HG02623 (cell line): ENCODE measurements around the gene LY6G5B.
"Not testable (repeated sequence)": the region's sequence is repeated elsewhere in the genome, so short reads cannot be mapped to it uniquely, and the experiment has no call there.

ENCODE experiments used
- ATAC-seq: cut with Tn5 transposase; IDR thresholded peaks from one replicate; pipeline ENCODE4 v1.9.1; 2021; ENCODE audit warnings: moderate library complexity; ENCODE audit not compliant: unreplicated experiment

LY6G5B gene

DNA sequence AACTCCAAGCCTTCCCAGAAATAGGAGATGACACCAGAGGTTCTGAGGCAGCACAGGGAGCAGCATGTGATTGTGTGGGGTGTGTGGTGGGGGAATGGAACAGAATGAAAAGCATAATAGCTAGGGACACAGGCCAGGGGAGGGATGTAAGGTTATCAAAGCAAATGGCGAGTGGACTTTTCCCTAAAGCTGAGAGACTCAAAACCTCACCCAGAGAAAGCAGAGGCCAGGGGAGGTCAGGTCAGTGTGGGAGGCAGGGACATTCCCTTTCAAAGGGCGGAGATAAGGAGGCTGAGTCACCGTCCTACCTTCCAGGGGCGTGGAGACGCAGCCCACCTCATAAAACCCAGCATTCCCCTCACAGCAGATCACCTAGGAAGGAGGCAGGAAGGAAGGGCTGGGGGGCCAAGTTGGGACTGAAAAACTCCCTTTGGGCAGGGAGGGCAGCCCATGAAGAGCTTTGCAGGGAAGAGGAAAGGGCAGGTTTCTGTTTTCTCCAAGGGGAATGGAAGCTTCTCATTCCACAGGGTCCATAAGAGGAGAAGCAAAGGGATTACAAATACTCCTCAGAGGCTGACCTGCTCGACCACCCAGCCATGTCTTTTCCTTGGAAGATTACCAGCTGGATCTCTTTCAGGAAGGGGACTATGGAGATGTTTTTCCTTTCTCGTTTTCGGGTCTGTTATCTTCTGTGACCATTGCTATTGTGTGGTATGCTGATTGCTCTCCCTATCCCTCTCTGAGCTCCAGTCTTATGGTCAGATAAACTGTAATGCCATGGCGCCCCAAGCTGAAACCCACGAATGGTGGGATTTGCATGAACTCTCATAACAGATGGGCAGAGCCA lies 20.7 kb downstream of the LY6G5B start:
- ATAC-seq: no peak

DNA sequence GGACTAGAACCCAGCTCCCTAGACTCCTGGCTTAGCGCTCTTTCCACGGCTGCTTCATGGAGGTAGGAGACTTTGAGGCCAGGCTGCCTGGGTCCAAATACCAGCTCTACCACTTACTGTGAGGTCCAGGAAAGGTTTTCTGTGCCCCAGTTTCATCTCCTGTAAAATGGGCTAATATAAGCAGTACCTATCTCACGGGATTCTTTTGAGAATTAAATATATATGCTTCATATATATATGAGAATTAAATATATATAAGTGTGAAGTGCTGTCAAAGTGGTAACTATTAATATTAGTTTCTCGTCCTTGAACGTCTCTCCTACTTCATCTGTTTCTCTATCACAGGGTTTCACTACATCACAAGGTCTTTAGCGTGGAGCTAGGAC lies 21.3 kb downstream of the LY6G5B start:
- no peak for ATAC-seq

DNA sequence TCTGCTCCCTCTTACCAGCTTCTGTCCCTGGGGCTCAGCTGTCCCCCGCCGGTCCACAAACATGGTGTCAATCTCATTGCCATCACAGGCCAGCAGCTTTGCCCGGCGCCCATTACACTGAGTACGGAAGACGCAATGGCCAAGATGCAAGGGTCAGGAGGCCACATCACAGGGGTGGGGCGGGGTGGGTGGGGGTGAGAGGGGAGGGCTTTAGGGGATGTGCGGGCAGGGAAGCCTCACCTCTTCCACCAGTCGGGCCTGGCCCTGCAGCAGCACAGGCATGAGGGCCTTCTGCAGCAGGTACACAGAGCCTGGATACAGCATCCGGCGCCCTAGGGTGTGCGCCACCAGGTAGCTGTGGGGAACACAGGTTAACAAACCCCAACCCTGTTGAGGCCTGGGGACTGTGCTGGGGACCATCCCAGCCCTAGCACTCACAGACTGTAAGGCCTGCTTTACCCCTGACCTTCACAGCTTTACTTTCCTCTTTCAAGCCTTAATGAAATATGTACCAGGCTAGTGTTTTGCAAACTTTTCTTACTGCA lies 21.9 kb downstream of the LY6G5B start:
- ATAC-seq: no peak

DNA sequence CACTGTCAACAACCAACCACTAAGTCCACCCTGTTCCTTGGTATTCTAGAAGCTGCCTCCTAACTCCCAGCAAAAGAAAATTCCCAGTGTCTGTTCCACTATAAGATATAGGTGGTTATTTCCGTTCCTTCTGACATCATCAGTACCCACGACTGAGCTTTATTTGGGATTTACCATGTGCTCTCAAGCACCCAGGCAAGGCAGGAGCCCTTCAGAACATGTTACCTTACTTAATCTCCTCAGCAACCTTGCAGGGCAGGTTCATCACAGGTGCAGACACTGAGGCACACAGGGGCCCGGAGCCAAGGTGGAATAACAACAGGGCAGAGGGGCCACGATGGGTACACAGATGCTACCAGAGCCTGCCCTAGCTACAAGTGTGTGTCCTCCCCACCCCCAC lies 22.6 kb downstream of the LY6G5B start:
- ATAC-seq: no peak

DNA sequence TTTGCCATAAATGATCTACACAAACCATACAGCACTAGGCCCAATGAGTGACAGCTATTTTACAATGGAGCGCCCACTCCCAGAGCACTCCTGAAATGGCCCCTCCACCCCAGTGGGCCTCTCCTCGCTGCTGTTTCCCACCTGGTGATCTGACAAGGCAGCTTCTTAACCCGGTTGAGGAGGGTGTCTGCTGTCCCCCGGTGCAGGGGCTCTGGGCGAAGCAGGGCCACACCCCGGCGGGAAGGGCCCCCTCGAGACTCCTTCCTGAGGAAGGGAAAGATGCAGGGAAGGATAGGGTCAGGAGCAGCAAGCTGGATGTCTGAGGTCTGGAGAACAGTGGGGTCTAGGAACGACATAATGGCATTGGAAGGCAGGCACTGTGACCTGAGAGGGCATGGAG lies 23.1 kb downstream of the LY6G5B start:
- ATAC-seq: no peak

DNA sequence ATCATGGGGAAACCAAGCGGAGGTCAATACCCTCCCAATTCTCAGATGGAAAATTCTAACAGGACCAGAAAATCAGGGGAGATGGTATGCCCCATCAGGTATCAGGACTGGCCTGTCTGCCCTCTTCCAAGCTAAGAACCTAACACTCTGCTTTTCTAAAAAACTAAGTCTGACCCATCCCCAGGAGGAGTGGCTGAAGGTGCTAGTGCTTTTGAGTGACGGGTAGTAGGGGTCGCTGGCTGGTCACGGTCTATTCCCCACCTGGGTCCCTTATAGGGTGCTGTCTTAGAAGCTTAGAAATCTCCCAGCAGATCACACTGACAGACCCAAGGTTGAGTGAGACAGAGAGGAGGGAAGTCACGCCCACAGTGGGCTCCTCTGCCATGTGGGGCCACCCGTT lies 23.8 kb downstream of the LY6G5B start:
- no peak for ATAC-seq

DNA sequence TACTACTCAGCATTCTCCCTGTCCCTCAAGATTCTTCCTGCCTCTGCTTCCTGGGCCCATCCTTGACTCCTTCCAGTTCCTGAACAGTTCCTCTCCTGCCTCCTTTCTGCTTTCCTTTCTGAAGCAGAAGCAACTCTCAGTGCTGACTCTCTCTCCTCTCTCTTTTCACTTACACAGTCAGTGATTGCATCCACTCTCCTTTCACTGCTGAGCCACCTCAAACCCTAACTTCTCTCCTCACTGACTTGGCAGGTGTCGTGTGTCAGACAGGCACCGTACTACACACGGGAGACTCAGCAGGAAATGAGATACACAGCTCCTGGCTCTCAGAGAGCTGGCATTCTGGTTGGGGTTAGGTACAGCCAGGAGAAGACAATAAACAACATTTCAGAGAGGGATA lies 27.8 kb downstream of the LY6G5B start:
- no peak for ATAC-seq

DNA sequence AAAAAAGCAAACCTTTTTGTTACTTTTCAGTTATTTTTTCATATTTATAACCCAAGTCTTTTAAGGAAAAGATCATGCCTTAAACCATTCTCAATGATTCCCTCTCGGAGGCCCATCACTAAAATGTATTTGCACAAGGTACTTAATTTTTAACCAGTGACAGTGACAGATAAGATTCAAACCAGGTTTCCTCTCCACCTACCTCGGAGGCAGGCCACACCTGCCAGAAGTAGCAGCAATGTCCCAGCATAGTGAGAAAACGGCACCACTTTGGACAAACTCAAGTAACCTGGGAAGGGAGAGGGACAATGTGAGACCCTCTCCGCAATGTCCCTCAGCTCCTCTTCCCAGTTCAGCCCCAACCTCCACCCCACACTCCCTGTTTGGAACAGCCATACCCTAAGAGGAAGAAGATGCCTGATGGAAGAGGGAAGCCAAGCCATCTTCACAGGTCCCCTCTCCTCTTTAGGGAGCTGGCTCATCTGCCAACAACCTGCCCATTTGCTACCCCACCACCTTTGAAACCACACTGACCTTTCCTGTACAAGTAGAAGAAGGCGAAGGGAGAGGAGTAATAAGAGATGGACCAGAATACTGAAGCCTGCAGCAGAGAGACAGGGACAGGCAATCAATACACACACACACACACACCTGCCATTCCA lies 31.1 kb downstream of the LY6G5B start:
- ATAC-seq: no peak

DNA sequence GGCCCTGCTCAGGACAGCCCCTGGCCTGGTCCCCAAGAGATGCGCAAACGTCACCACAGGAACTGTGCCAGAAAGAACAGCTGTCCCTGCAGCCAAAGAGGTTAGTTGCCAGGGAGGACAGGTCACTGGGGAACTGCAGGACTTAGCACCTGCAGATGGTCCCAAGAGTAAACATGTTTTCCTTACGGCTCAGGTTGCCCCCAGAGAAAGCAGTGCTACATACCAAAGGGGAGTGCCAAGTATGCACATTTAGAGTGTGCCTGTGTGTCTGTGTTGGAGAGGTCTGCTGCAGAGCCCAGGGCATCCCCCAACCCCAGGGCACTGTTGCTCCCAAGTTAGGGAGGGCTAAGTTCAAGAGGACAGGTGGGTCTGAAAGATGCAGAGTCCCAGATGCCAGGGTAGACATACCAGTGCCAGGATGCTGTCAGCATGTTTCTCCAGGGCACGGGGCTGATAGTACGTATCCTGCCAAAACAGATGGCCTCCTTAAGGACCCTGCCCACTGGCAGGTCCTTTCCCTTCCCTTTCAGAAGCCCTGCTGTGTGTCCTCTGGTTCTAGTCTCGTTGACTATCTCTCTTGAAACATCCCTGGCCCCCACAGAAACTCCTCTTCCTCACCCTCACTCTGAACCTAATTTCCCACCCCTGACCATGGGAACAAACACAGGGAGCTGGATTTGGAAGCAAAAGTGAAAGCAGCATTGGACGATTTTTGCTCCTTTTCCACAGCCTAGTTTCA lies 32.1 kb downstream of the LY6G5B start:
- ATAC-seq: no peak

DNA sequence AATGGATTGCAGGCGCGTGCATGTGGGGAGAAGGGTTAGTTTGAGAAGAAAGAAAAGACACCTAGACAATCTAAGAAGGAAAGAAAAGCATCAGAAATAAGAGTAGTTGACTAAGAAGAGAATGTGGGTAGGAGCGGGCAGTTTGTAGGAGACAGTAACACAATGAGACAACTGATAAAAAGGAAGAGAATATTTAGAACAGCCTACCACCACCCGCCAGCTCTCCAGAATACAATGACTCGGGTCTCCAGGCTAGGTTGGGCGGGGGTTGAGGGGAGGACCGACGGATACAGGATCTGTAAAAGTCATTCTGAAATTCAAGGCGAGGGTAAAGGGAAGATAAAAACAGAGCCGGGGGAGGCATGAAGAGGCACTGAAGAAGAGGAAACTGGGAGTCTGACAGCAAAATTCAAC lies 32.6 kb downstream of the LY6G5B start:
- ATAC-seq: no peak

DNA sequence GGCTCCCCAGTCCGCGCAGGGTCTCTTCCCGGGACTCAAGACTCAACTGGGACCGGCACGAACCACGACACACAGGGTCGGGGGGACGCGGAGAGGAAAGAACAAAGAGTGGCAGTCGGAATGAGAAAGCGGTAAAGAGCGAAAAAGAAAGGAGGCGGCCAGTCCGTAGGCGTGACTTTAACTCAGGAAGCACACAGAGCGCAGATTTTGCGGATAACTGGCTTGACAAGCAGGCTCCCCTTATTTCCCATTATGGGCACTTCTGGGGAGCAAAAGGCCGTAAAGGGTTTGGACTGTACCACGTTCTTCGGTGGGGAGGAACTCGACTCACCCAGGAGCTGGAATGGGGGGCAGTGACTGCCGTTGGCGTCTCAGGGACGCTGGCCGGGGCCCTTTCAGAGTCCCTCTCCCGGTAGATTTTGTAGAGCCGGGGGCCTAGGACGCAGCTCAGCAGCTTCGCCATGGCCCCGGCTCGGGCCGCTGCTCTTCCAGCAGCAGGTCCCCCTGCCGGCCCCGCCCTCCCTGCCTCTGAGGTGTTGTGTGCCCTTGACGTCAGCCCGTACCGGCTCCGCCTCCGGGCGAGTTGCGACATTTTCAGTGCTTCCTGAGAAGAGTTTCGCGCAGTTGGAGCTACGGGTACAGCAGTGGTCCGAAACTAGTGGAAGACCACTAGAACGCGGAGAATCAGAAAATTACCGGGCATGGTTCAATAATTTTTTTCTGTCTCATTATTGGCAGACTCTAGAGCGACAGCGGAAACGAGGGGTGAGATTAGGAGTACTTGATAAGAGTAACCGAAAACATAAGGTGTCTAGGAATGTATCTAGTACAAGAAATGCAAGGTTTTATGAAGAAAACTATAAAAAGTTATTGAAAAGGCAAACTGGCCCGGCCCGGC lies 33.3 kb downstream of the LY6G5B start, which contains the start of gene ABHD16A:
ABHD16A (minus strand) TSS at position 506 of the 898 bp plus-strand sequence; CDS start at position 463, 43 bp downstream.
- peak; percentile 80 for ATAC-seq

DNA sequence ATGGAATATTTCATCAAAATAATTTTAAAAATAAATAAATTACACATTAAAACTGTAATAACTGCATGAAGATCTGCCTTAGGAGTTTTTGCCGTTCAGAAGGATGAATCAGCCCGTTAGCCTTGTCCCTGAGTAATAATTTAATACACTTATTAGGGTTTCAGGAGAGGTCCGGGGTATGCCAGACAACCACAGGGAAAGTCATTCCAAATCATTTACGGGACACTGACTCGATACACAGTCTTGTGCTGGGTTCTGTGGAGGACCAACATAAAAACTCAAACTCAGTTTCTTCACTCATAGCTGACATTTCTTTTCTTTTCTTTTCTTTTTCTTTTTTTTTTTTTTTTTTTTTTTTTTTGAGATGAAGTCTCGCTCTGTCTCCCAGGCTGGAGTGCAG lies 36.2 kb downstream of the LY6G5B start:
- ATAC-seq: no peak

DNA sequence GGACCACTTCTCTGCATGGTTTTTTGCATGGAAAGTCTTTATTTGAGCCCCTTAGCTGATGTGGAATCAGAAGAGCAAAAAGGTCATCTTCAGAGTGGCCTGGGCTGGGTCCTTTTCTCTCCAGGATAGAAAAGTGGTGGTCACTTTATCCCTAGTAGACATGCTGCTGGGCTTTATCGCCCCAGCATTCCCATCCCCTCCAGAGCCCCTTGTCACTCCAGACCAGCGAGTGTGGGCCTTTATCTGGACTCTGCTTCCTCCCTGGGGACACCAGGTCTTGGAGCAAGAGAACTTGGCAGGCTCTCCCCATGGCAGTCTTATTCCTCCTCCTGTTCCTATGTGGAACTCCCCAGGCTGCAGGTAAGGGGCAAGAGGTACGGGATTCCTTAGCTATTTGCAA lies 36.8 kb downstream of the LY6G5B start, which contains the start of gene LY6G6F:
LY6G6F (plus strand) TSS at position 268 of the 400 bp plus-strand sequence; CDS start at position 309, 41 bp downstream.
- no peak for ATAC-seq

DNA sequence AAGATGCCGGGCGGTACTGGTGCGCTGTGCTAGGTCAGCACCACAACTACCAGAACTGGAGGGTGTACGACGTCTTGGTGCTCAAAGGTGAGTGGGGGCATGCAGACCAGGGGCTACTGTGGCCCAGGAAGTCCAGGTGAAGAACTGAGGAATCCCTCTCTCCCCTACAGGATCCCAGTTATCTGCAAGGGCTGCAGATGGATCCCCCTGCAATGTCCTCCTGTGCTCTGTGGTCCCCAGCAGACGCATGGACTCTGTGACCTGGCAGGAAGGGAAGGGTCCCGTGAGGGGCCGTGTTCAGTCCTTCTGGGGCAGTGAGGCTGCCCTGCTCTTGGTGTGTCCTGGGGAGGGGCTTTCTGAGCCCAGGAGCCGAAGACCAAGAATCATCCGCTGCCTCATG lies 37.9 kb downstream of the LY6G5B start:
- ATAC-seq: no peak

DNA sequence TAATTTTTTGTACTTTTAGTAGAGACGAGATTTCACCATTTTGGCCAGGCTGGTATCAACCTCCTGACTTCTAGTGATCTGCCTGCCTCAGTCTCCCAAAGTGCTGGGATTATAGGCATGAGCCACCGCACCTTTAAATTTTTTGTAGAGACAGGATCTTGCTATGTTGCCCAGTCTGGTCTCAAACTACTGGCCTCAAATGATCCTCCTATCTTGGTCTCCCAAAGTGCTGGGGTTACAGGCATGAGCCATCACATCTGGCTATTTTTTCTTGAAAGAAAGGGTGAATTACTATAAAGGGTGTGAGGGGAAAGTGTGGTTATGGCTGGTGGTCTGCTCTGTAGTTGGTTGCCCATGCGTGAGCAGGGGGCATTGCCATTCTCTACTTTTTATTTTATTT lies 38.4 kb downstream of the LY6G5B start:
- no peak for ATAC-seq

DNA sequence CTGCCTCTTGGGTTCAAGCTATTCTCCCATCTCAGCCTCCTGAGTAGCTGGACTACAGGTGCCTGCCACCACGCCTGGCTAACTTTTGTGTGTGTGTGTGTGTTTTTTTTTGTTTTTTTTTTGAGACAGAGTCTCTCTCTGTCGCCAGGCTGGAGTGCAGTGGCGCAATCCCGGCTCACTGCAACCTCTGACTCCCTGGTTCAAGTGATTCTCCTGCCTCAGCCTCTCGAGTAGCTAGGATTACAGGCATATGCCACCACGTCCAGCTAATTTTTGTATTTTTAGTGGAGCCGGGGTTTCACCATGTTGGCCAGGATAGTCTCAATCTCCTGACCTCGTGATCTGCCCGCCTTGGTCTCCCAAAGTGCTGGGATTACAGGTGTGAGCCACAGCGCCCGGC lies 39.4 kb downstream of the LY6G5B start:
- ATAC-seq: not testable (repeated sequence)

DNA sequence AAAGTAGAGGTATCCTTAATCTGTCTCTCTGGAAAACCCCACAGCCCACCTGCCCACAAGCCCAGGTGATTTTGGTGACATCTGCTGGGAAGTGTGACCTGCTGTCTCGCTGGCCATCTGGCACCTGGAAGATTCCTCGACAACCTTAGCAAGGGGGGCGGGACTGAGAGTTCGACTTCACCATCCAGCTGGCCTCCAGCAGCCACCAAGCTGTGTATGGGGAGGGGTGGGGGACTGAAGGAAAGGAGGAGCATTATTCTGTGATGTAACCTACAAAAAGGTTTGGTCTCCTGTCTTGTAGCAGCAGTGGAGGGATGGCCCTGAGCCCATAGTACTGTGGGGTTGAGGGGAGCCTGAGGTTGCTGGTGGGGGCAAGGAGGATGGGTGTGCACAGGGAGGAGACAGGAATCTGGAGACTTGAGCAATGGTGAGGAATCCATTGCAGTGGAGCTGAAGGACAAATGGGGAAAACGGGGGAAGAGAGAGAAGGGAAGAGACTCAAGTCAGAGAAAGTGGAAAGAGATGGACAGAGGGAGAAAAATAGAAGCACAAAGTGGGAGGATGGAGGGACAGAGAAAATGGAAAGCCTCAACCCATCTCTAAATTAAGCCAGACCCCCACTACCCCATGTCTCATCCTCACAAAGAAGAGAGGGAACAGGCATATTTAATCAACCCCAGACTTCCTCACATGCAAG lies 40.9 kb downstream of the LY6G5B start:
- no peak for ATAC-seq

DNA sequence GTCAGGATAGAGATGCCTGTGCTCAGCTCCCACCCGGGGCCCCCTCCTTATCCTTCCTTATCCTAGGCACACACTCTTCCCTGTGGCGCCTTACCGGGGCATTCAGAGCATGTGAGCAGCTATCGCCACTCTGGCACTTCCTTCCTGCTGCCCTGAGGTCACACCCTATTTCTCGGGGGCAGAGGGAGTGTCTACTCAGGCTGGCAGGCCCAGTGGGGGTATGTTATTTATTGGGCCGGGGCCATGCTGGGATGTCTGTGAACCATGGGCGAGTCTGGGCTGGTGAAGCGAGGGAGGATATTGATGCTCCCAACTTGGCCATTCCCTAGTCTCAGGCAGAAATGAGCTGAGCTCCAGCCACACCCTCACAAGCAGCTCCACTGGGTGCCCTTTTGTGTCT lies 41.5 kb downstream of the LY6G5B start:
- ATAC-seq: no peak

DNA sequence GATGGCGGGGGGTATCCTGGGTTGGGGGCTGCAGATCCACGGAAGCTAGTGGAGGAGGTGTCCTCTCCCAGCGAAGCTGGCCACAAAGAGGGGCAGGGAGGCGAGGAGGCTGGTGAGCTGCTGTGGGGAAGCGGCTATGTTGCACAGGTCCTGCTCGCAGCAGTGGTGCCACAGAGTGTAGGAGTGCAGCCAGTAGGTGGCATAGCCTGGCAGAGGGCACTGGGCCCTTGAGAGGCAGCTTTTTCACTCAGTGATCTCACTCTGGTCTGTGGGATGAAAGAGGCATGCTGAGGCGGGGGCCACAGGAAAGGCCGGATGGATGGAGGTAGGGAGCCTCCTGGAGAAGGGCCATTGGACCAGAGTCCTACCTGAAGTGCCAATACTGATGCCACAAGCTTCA lies 42.5 kb downstream of the LY6G5B start:
- no peak for ATAC-seq

DNA sequence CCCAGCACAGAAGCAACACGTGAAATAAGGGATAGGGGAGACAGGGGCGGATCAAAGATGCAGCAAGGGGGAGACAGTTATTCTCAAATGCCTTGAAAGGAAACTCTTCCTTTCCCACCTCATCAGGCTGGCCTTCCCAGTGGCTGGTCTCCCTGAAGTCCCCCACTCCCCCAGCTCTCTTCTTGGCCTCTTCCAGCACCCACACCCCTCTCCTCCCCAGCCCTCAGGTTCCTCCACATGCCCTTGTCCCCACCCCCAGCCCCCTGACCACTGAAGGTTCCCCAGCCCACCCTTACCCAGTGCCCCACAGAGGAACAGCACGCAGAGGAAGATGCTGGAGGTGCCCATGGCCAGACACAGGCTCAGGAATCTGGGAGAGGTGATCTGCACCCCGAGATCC lies 43.7 kb downstream of the LY6G5B start:
- no peak for ATAC-seq
